DND-41 (cell line): ENCODE measurements around the gene CCDC3.

Experiments
- ATAC-seq: fragments of 200-7000 bp; cut with Tn5 transposase; 3 replicates; pipeline ENCODE4 v1.9.1; 2021; ENCODE audit warnings: low read depth; ENCODE audit not compliant: insufficient read depth
- DNase-seq: peaks from one replicate; pipeline ENCODE4 v3.0.0-alpha.2; 2020
- H2AFZ ChIP-seq: 2 replicates; pipeline ENCODE4 v1.6.0; 2012; ENCODE audit warnings: low read depth, low read length
- H3K27ac ChIP-seq: 2 replicates; pipeline ENCODE4 v1.5.1; 2012; ENCODE audit warnings: low read length, inconsistent platforms
- H3K27me3 ChIP-seq: fragments of 200-600 bp; sonication (generic); 2 replicates; pipeline ENCODE4 v1.6.0; 2012; ENCODE audit warnings: low read length, mild to moderate bottlenecking, inconsistent platforms; ENCODE audit not compliant: insufficient read depth, poor library complexity
- H3K36me3 ChIP-seq: 2 replicates; pipeline ENCODE4 v1.5.1; 2012; ENCODE audit warnings: low read length, inconsistent platforms; ENCODE audit not compliant: insufficient read depth
- H3K4me1 ChIP-seq: 2 replicates; pipeline ENCODE4 v1.5.1; 2012; ENCODE audit warnings: mild to moderate bottlenecking, low read length; ENCODE audit not compliant: insufficient read depth
- H3K4me2 ChIP-seq: 2 replicates; pipeline ENCODE4 v1.6.0; 2012; ENCODE audit warnings: mild to moderate bottlenecking, moderate library complexity, low read length, inconsistent platforms; ENCODE audit not compliant: insufficient read depth
- H3K4me3 ChIP-seq, 2 experiments: fragments of 200-600 bp in 1 of 2; shearing (Covaris generic) in 1 of 2; 2 replicates each; pipeline ENCODE4 v1.5.1; 2012 to 2016; ENCODE audit warnings: inconsistent platforms in 2 of 2, low read length in 2 of 2, mild to moderate bottlenecking in 2 of 2, low read depth in 1 of 2, moderate library complexity in 1 of 2
- H3K79me2 ChIP-seq: 2 replicates; pipeline ENCODE4 v1.6.0; 2012; ENCODE audit warnings: low read length, inconsistent platforms; ENCODE audit not compliant: insufficient read depth
- H3K9ac ChIP-seq: 2 replicates; pipeline ENCODE4 v1.6.0; 2012; ENCODE audit warnings: low read depth, mild to moderate bottlenecking, inconsistent platforms, low read length, moderate library complexity
- H3K9me3 ChIP-seq: 2 replicates; pipeline ENCODE4 v1.5.1; 2012; ENCODE audit warnings: low read length, moderate library complexity, mild to moderate bottlenecking, inconsistent platforms; ENCODE audit not compliant: insufficient read depth, severe bottlenecking
- H4K20me1 ChIP-seq: 2 replicates; pipeline ENCODE4 v1.6.0; 2012; ENCODE audit warnings: low read length; ENCODE audit not compliant: insufficient read depth
- CTCF ChIP-seq: IDR thresholded peaks from 2 replicates; pipeline ENCODE4 v1.5.1; 2012; ENCODE audit warnings: borderline replicate concordance, low read length, moderate library complexity, mild to moderate bottlenecking; ENCODE audit not compliant: poor library complexity, severe bottlenecking; ENCODE audit errors: extremely low read depth
- EZH2 ChIP-seq: IDR thresholded peaks from 3 replicates; pipeline ENCODE4 v1.6.1; 2012; ENCODE audit warnings: borderline replicate concordance, low read depth, mild to moderate bottlenecking, moderate library complexity, low read length, inconsistent platforms; ENCODE audit not compliant: severe bottlenecking

CCDC3 gene

GRCh38 chr10:12847361-12847975, 154.0 kb downstream of the CCDC3 start:
- TF ChIP-seq EZH2 (no peak), CTCF (peak; percentile 61)
- no peak overlapping the region for H3K4me2 ChIP-seq
- peak; percentile 49; the same call in 1 of the 3 replicates for ATAC-seq
- H3K9me3 ChIP-seq = no peaks in the 10 kb centered on the region
- no peak overlapping the region for H3K4me3 ChIP-seq
- no peaks in the 10 kb centered on the region for H3K27me3 ChIP-seq
- H2AFZ ChIP-seq = no peak overlapping the region
- H3K9ac ChIP-seq = no peak overlapping the region
- peak; percentile 25 for DNase-seq
- no peak overlapping the region for H3K27ac ChIP-seq
- H3K36me3 ChIP-seq = no peaks in the 10 kb centered on the region
- H4K20me1 ChIP-seq = no peaks in the 10 kb centered on the region
- H3K4me1 ChIP-seq = no peaks in the 10 kb centered on the region
- no peaks in the 10 kb centered on the region for H3K79me2 ChIP-seq

GRCh38 chr10:12846718-12847117, 154.8 kb downstream of the CCDC3 start:
- Histone ChIP-seq H3K9me3 (no peaks in the 10 kb centered on the region), H3K27ac (no peak overlapping the region), H2AFZ (no peak overlapping the region), H3K4me1 (no peaks in the 10 kb centered on the region), H3K4me3 (no peak overlapping the region), H3K79me2 (no peaks in the 10 kb centered on the region), H3K27me3 (no peaks in the 10 kb centered on the region), H3K4me2 (no peak overlapping the region), H3K9ac (no peak overlapping the region), H3K36me3 (no peaks in the 10 kb centered on the region), H4K20me1 (no peaks in the 10 kb centered on the region)
- DNase-seq (no peak), ATAC-seq (no peak)
- TF ChIP-seq CTCF (no peak), EZH2 (no peak)
